Ovary (tissue), 9 donors: Measurements from ENCODE around the gene TSKS. TPM values are rescaled to one million over a fixed set of nuclear protein-coding genes. Genes with fewer than 3 reads are reported as not detected.

Experiments
- DNase-seq, 5 donors: peaks; one replicate each; pipeline ENCODE4 v3.0.0-alpha.2; 2019 to 2020
- H3K27ac ChIP-seq, 2 donors: fragments of 200-600 bp; one replicate each; pipeline versions ENCODE4 v1.5.1 to v1.8.0; 2019 to 2022
- H3K27me3 ChIP-seq: fragments of 200-600 bp; one replicate; pipeline ENCODE4 v1.8.0; 2022
- H3K36me3 ChIP-seq: fragments of 200-600 bp; sonication (generic); one replicate; pipeline ENCODE4 v1.5.1; 2019
- H3K4me1 ChIP-seq: one replicate; pipeline ENCODE4 v1.8.1; 2013; ENCODE audit warnings: mild to moderate bottlenecking, moderate library complexity; ENCODE audit not compliant: insufficient read depth
- H3K4me3 ChIP-seq: fragments of 200-600 bp; sonication (generic); one replicate; pipeline ENCODE4 v1.5.1; 2017
- H3K9me3 ChIP-seq, 2 donors: fragments of 200-600 bp in 1 of 2; sonication (generic) in 1 of 2; one replicate each; pipeline versions ENCODE4 v1.5.1 to v1.8.1; 2013 to 2019; ENCODE audit warnings: mild to moderate bottlenecking in 1 of 2, moderate library complexity in 1 of 2
- CTCF ChIP-seq, 3 donors: fragments of 450-650 bp in 2 of 3; fragments of 200-600 bp in 1 of 3; IDR thresholded peaks; one replicate each; pipeline versions ENCODE4 v1.5.1 to v1.8.0; 2016 to 2022; ENCODE audit warnings: antibody characterized with exemption in 3 of 3, mild to moderate bottlenecking in 1 of 3
- EP300 ChIP-seq: sonication (generic); formaldehyde crosslinking; IDR thresholded peaks from one replicate; pipeline ENCODE4 v1.6.1; 2017; ENCODE audit warnings: antibody characterized with exemption
- POLR2A ChIP-seq: fragments of 450-650 bp; IDR thresholded peaks from one replicate; pipeline ENCODE4 v1.6.1; 2017; ENCODE audit warnings: antibody characterized with exemption, mild to moderate bottlenecking, moderate library complexity
- WGBS, 3 donors: extraction: QIAGEN DNeasy Blood & Tissue Kit in 1 of 3; methylation state at CpG; one replicate each; pipeline versions ENCODE4 v1.1.5 to v1.1.7; 2013 to 2017; 5-methylcytosine and 5-hydroxymethylcytosine counted together
- intact Hi-C, 4 donors: fragments of 100-400 bp; cut with DNase I; formaldehyde crosslinking; loops; one replicate each; pipeline versions ENCODE4 v1.11.0 to v1.15.1; 2022 to 2023
- polyA plus RNA-seq, 2 donors: library from polyadenylated mRNA; stranded (reverse); fragments of 200-250 nt in 1 of 2; fragments of 350-450 nt in 1 of 2; fragmentation: Illumina TruSeq in 1 of 2; extraction: RNeasy Lipid Tissue Mini Kit (QIAGEN cat#74804) in 1 of 2; gene quantifications; one replicate each; pipeline ENCODE4 v1.2.3, GENCODE V29; 2013 to 2014
- total RNA-seq, 7 donors: library from RNA; depleted of rRNA in 2 of 7; stranded (reverse); fragments of >200 nt in 2 of 7; fragmentation: NEBNext Ultra II Directional in 3 of 7; extraction: Animal tissue kit (Norgen Biotek cat#: 25700) in 3 of 7; gene quantifications; one replicate each; pipeline versions ENCODE4 v1.1.0 to v1.2.4, GENCODE V29; 2016 to 2023
- donor health status: DM: no; HTN: no; CAD: no; lungs with moderate emphysema.
- donor health status: DM: no; HTN: no; CAD: no.
- donor health status: Bipolar disorder and iron deficiency.
- donor health status: DM: yes; HTN: yes; CAD: no.
- donor health status: DM: no; HTN: no; CAD: no.
- donor health status: DM: yes; HTN: yes; CAD: no.

Gene TSKS
- total and polyA plus RNA-seq, 9 donors, result 0.15 to 0.71 (median 0.32) TPM; not detected in 4

DNA sequence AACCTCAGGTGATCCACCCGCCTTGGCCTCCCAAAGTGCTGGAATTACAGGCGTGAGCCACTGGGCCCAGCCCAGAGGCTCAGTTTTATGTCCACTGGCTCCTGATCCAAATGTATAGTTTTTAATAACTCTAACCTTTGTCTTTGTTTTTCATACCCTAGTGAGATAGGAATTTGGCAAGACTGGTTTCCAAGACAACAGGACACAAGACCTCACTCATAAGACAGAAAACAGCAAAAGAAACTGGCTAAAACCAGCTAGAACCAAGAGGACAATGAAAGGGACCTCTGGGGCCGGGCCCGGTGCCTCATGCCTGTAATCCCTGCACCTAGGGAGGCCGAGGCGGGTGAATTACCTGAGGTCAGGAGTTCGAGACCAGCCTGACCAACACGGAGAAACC lies 44.6 kb downstream of the TSKS start:
- Histone ChIP-seq H3K27ac (peak overlapping the region in 1 of 2 donors; percentile 91), H3K4me3 (no peak overlapping the region), H3K36me3 (no peaks in the 10 kb centered on the region), H3K27me3 (no peaks in the 10 kb centered on the region), H3K9me3 (no peaks in the 10 kb centered on the region), H3K4me1 (peaks cover 6% of the 10 kb centered on the region)
- peak in 2 of 5 donors; percentile 32 to 53 for DNase-seq
- TF ChIP-seq EP300 (no peak), POLR2A (no peak), CTCF (IDR thresholded peaks at IDR 0.05) (no peak)
- 29 to 43% (median 41%) methylated on average over 8 of the region's 8 CpGs for WGBS, 3 donors
- intact Hi-C loops, result no loop called here

GRCh38 chr19:49716154-49716553 lies 47.0 kb downstream of the TSKS start:
- intact Hi-C loops, result no loop called here

DNA sequence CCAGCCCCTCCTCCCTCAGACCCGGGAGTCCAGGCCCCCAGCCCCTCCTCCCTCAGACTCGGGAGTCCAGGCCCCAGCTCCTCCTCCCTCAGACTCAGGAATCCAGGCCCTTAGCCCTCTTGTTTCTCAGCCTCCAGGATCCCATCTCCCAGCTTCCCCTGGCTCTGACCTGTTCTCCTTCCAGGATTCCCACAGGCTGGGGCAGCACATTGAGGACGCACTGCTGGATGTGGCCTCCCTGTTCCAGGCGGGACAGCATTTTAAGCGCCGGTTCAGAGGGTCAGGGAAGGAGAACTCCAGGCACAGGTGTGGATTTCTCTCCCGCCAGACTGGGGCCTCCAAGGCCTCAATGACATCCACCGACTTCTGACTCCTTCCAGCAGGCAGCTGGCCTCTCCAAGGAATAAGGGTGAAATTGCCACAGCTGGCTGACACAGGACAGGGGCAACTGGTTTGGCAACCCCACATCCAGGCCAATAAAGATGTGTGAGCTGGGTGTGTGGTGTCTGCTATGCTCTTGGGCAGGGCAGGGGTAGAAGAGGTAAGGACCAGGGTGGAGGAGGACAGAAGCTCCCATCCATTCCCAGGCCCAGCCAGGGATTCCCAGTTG lies 49.8 kb downstream of the TSKS start:
- DNase-seq, result no peak
- H3K27me3 ChIP-seq, result no peaks in the 10 kb centered on the region
- no peaks in the 10 kb centered on the region for H3K36me3 ChIP-seq
- TF ChIP-seq CTCF (IDR thresholded peaks at IDR 0.05), result no peak
- no peak for TF ChIP-seq EP300
- TF ChIP-seq POLR2A, result no peak
- H3K4me1 ChIP-seq, result peaks cover 3% of the 10 kb centered on the region
- H3K9me3 ChIP-seq, result no peaks in the 10 kb centered on the region
- no peak overlapping the region for H3K4me3 ChIP-seq
- no peak overlapping the region for H3K27ac ChIP-seq
- 61 to 63% (median 63%) methylated on average over 8 of the region's 8 CpGs for WGBS, 3 donors
- intact Hi-C loops, result no loop called here

More at GRCh38 chr19:49716154-49716553, 47.0 kb downstream of the TSKS start:
- no peak for TF ChIP-seq CTCF (IDR thresholded peaks at IDR 0.05)
- TF ChIP-seq POLR2A, result no peak
- TF ChIP-seq EP300, result no peak
- Histone ChIP-seq H3K4me3 (no peak overlapping the region), H3K4me1 (peaks cover 6% of the 10 kb centered on the region), H3K27ac (no peak overlapping the region), H3K27me3 (no peaks in the 10 kb centered on the region), H3K9me3 (no peaks in the 10 kb centered on the region), H3K36me3 (no peaks in the 10 kb centered on the region)
- no peak for DNase-seq
- WGBS, 3 donors, result 65 to 73% (median 72%) methylated on average over 3 of the region's 3 CpGs

DNA sequence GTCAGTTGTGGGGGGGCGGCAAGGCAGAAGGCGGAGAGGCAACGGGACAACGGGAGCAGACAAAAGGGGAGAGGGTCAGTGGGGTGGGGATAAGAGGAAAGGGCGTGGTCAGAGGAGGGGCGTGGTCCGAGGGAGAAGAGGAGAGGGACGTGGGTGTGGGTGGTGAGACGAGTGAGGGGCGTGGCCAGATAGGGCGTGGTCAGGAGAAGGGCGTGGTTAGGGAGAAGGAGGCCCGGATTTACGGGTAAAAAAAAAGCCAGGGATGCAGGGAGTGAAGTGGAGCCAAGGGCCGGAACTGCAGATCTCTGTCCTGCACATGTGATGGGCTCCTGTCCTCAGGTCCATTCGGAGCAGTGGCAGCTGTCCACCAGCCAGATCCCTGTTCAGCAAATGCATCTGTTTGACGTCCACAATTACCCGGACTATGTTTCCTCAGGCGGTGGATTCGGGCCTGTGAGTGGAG lies 50.7 kb downstream of the TSKS start:
- WGBS, 3 donors, result 54 to 60% (median 55%) methylated on average over 20 of the region's 20 CpGs
- DNase-seq, result peak; percentile 39 to 71 (median 52)
- Histone ChIP-seq H3K36me3 (no peaks in the 10 kb centered on the region), H3K4me1 (no peaks in the 10 kb centered on the region), H3K4me3 (no peak overlapping the region), H3K9me3 (no peaks in the 10 kb centered on the region), H3K27ac (no peak overlapping the region), H3K27me3 (no peaks in the 10 kb centered on the region)
- TF ChIP-seq POLR2A (no peak), EP300 (no peak), CTCF (IDR thresholded peaks at IDR 0.05) (no peak)
- intact Hi-C loops, result no loop called here
